HEK293 (cell line): ENCODE data around the gene AJM1.
A peak's percentile ranks its signal among the peaks of the same experiment; 100 is the strongest.

Source experiments
- CTCF ChIA-PET: fragments of 350-600 bp; formaldehyde crosslinking; extraction: SDS; loops from one replicate; lab custom pipeline; 2021; ENCODE audit warnings: antibody characterized with exemption; lab: Yijun Ruan, JAX
- POLR2A ChIA-PET: fragments of 300-600 bp; formaldehyde crosslinking; extraction: SDS; loops from one replicate; lab custom pipeline; 2020; ENCODE audit warnings: antibody characterized with exemption, inconsistent platforms; lab: Yijun Ruan, JAX
- H3K27ac ChIP-seq: fragments of 200-500 bp; sonication (Bioruptor generic); 2 replicates; pipeline ENCODE4 v1.5.1; 2014; ENCODE audit warnings: low read depth, low read length, control low read depth, inconsistent platforms; ENCODE audit errors: extremely low read depth
- H3K36me3 ChIP-seq, 2 experiments: fragments of 200-500 bp in 1 of 2; sonication (Bioruptor generic) in 1 of 2; 1 replicate in 1 of 2; 2 replicates in 1 of 2; pipeline ENCODE4 v1.5.1; 2014 to 2017; ENCODE audit warnings: inconsistent platforms in 2 of 2, low read length in 2 of 2; ENCODE audit not compliant: control insufficient read depth in 2 of 2, insufficient read depth in 1 of 2
- H3K4me1 ChIP-seq: fragments of 200-500 bp; sonication (Bioruptor generic); 2 replicates; pipeline ENCODE4 v1.5.1; 2014; ENCODE audit warnings: mild to moderate bottlenecking, low read length, inconsistent platforms; ENCODE audit not compliant: control insufficient read depth, insufficient read depth
- H3K4me3 ChIP-seq: 2 replicates; pipeline ENCODE4 v1.5.1; 2011; ENCODE audit warnings: low read depth, mild to moderate bottlenecking, control low read depth, low read length, moderate library complexity
- H3K9me3 ChIP-seq: fragments of 200-500 bp; sonication (Bioruptor generic); 2 replicates; pipeline ENCODE4 v1.5.1; 2014; ENCODE audit warnings: low read depth, low read length, inconsistent platforms; ENCODE audit not compliant: control insufficient read depth, insufficient read depth
- BCL11B ChIP-seq: fragments of 450-650 bp; formaldehyde crosslinking; IDR thresholded peaks from 2 replicates; pipeline ENCODE4 v1.5.1; 2016; ENCODE audit warnings: low read depth, missing biosample characterization, missing genetic modification characterization
- KLF1 ChIP-seq: fragments of 450-650 bp; formaldehyde crosslinking; IDR thresholded peaks from 2 replicates; pipeline ENCODE4 v1.5.1; 2016; ENCODE audit warnings: missing biosample characterization, missing genetic modification characterization
- KLF10 ChIP-seq: fragments of 450-650 bp; IDR thresholded peaks from 2 replicates; pipeline ENCODE4 v1.5.1; 2018; ENCODE audit warnings: missing biosample characterization, mild to moderate bottlenecking, missing genetic modification characterization
- KLF9 ChIP-seq: fragments of 450-650 bp; formaldehyde crosslinking; IDR thresholded peaks from 2 replicates; pipeline ENCODE4 v1.5.1; 2016; ENCODE audit warnings: missing biosample characterization, missing genetic modification characterization, low read depth
- MYNN ChIP-seq: fragments of 450-650 bp; formaldehyde crosslinking; IDR thresholded peaks from 2 replicates; pipeline ENCODE4 v1.5.1; 2016; ENCODE audit warnings: missing biosample characterization, missing genetic modification characterization, borderline replicate concordance
- SP2 ChIP-seq: fragments of 450-650 bp; formaldehyde crosslinking; IDR thresholded peaks from 2 replicates; pipeline ENCODE4 v1.5.1; 2016; ENCODE audit warnings: missing biosample characterization, missing genetic modification characterization
- ZNF350 ChIP-seq: fragments of 450-650 bp; formaldehyde crosslinking; IDR thresholded peaks from 2 replicates; pipeline ENCODE4 v1.5.0; 2017; ENCODE audit warnings: missing biosample characterization, mild to moderate bottlenecking, missing genetic modification characterization
- ZNF501 ChIP-seq: fragments of 450-650 bp; formaldehyde crosslinking; IDR thresholded peaks from 2 replicates; pipeline ENCODE4 v1.5.1; 2016; ENCODE audit warnings: missing biosample characterization, missing genetic modification characterization
- ZNF621 ChIP-seq: fragments of 450-650 bp; formaldehyde crosslinking; IDR thresholded peaks from 2 replicates; pipeline ENCODE4 v1.5.1; 2017; ENCODE audit warnings: missing biosample characterization, missing genetic modification characterization
- ZNF747 ChIP-seq: fragments of 450-650 bp; formaldehyde crosslinking; IDR thresholded peaks from 2 replicates; pipeline ENCODE4 v1.5.1; 2016; ENCODE audit warnings: missing biosample characterization, missing genetic modification characterization
- ZNF768 ChIP-seq: fragments of 450-650 bp; formaldehyde crosslinking; IDR thresholded peaks from 2 replicates; pipeline ENCODE4 v1.5.1; 2018; ENCODE audit warnings: missing biosample characterization, mild to moderate bottlenecking, missing genetic modification characterization
- ZSCAN16 ChIP-seq: fragments of 450-650 bp; formaldehyde crosslinking; IDR thresholded peaks from 2 replicates; pipeline ENCODE4 v1.5.1; 2016; ENCODE audit warnings: missing biosample characterization, missing genetic modification characterization
- TF ChIP-seq, protein P1 (sequence below): fragments of 450-650 bp; formaldehyde crosslinking; IDR thresholded peaks from 2 replicates; pipeline ENCODE4 v1.5.1; 2016; ENCODE audit warnings: missing biosample characterization, missing genetic modification characterization
- TF ChIP-seq, protein P2 (sequence below): fragments of 450-650 bp; formaldehyde crosslinking; IDR thresholded peaks from 2 replicates; pipeline ENCODE4 v1.5.1; 2016; ENCODE audit warnings: missing biosample characterization, missing genetic modification characterization, borderline replicate concordance
- TF ChIP-seq, protein P3 (sequence below): fragments of 450-650 bp; formaldehyde crosslinking; IDR thresholded peaks from 2 replicates; pipeline ENCODE4 v1.5.1; 2016; ENCODE audit warnings: missing biosample characterization, missing genetic modification characterization
- TF ChIP-seq, protein P4 (sequence below): fragments of 450-650 bp; formaldehyde crosslinking; IDR thresholded peaks from 2 replicates; pipeline ENCODE4 v1.5.0; 2017; ENCODE audit warnings: missing biosample characterization, missing genetic modification characterization, borderline replicate concordance

AJM1 gene

DNA sequence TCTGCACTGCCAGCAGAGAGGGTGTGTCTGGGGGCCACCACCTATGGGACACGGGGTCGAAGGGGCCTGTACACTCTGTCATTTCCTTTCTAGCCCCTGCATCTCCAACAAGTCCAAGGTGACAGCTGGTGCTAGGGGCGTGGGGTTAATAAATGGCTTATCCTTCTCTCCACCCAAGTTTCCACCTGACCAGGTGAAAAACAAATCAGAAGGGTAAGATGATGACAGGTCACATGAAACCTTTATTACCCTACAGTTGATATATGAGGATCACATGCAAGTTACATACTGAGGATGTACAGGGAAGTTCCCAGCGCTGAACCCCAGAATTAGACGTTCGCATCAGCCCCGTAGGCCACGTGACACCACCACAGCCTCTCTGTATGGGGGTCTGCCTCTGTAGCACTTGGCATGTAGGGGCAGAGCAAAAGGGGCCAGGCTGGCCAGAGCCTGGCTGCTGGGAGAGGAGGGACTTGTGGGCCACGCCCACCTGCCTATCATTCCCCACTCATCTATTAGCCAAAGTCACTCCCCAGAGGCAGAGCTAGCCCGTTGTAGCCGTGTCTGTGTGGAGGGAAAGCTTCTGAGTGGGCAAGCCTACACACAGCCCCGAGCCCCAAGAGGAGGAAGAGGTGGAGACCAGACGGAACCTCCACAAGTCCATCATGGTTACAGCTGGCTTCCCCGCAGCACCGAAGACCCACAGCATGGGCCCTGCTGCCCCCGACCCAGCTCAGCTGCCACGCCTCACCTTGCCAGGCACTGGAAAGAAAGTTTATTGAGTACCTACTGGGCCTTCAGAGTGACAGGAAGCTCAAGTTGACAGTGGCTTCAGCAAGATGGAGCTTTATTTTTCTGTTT lies 49.0 kb upstream of the AJM1 start (continued):
- TF ChIP-seq, protein P1, sequence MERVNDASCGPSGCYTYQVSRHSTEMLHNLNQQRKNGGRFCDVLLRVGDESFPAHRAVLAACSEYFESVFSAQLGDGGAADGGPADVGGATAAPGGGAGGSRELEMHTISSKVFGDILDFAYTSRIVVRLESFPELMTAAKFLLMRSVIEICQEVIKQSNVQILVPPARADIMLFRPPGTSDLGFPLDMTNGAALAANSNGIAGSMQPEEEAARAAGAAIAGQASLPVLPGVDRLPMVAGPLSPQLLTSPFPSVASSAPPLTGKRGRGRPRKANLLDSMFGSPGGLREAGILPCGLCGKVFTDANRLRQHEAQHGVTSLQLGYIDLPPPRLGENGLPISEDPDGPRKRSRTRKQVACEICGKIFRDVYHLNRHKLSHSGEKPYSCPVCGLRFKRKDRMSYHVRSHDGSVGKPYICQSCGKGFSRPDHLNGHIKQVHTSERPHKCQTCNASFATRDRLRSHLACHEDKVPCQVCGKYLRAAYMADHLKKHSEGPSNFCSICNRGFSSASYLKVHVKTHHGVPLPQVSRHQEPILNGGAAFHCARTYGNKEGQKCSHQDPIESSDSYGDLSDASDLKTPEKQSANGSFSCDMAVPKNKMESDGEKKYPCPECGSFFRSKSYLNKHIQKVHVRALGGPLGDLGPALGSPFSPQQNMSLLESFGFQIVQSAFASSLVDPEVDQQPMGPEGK (tag by site-specific recombination) = no peak
- peak; percentile 88 for TF ChIP-seq KLF10
- peak; percentile 77 for TF ChIP-seq SP2 (tag by site-specific recombination)
- peak; percentile 41 for TF ChIP-seq KLF1 (tag by site-specific recombination)
- TF ChIP-seq KLF9 (tag by site-specific recombination) = peak; percentile 82

DNA sequence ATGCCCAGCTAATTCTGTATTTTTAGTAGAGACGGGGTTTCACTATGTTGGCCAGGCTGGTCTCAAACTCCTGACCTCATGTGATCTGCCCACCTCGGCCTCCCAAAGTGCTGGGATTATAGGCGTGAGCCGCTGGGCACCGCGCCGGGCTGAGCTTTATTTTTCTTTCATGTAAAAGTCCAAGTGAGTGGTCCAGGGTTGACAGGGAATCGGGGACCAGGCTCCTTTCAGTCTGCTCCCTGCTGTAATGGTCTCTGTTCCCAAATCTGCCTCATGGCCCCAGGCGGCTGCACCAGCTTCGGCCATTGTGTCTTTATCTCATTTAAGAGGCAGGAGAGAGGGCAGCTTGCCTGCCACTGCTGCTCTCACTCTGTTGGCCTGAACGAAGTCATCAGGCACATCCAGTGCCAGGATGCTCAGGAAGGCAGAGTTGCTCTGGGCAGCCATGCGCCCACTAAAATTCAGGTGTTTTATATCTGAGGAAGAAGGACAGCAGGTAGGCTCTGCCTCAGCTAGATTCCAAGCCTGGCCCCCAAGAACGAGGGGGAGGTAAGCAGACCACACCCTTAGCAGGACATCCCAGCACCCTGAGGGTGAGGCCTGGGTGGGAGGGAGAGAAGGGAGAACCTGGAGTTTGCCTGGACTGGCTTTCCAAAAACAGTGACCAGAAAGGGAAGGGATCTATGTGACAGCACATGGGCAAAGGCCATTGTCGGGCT lies 47.8 kb upstream of the AJM1 start:
- H3K9me3 ChIP-seq = no peaks in the 10 kb centered on the region
- peaks cover 0 to 21% of the 10 kb centered on the region in 2 experiments; a peak in 1 of 3 replicates for H3K36me3 ChIP-seq
- H3K27ac ChIP-seq = no peak overlapping the region
- TF ChIP-seq KLF1 (tag by site-specific recombination) (no peak), ZNF350 (tag by site-specific recombination) (no peak), ZNF747 (no peak), ZNF501 (tag by site-specific recombination) (no peak), BCL11B (tag by site-specific recombination) (no peak), MYNN (tag by site-specific recombination) (no peak)
- TF ChIP-seq, protein P2, sequence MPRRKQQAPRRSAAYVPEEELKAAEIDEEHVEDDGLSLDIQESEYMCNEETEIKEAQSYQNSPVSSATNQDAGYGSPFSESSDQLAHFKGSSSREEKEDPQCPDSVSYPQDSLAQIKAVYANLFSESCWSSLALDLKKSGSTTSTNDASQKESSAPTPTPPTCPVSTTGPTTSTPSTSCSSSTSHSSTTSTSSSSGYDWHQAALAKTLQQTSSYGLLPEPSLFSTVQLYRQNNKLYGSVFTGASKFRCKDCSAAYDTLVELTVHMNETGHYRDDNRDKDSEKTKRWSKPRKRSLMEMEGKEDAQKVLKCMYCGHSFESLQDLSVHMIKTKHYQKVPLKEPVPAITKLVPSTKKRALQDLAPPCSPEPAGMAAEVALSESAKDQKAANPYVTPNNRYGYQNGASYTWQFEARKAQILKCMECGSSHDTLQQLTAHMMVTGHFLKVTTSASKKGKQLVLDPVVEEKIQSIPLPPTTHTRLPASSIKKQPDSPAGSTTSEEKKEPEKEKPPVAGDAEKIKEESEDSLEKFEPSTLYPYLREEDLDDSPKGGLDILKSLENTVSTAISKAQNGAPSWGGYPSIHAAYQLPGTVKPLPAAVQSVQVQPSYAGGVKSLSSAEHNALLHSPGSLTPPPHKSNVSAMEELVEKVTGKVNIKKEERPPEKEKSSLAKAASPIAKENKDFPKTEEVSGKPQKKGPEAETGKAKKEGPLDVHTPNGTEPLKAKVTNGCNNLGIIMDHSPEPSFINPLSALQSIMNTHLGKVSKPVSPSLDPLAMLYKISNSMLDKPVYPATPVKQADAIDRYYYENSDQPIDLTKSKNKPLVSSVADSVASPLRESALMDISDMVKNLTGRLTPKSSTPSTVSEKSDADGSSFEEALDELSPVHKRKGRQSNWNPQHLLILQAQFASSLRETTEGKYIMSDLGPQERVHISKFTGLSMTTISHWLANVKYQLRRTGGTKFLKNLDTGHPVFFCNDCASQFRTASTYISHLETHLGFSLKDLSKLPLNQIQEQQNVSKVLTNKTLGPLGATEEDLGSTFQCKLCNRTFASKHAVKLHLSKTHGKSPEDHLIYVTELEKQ (tag by site-specific recombination) = no peak
- TF ChIP-seq, all 188 proteins: peak for 0
- Histone ChIP-seq H3K4me1 (peaks cover 10% of the 10 kb centered on the region), H3K4me3 (no peak overlapping the region)
- POLR2A ChIA-PET = interaction anchor here (0.8 to 2.6 kb wide), 5 partner anchors 12 to 240 kb away, joined by 3 to 6 read pairs (median 4); partner anchors contain the start of genes RABL6 and TRAF2
- CTCF ChIA-PET = interaction anchor here (0.6 to 3.0 kb wide), 10 partner anchors 9 to 240 kb away, joined by 3 to 16 read pairs (median 4); partner anchors contain the start of gene AJM1

DNA sequence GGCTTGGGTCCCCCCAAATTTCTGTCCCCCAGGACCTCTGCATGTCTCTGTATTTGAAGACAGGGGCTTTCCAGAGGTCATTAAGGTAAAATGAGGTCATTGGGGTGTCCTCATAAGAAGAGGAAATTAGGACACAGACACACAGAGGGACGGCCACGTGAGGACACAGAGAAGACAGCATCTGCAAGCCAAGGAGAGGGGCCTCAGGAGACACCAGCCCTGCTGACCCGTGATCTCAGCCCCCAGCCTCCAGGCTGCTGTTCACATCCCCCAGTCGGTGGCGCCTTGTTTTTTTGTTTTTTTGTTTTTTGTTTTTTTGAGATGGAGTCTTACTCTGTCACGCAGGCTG lies 47.3 kb upstream of the AJM1 start:
- H3K4me1 ChIP-seq = peaks cover 15% of the 10 kb centered on the region
- no peak overlapping the region for H3K27ac ChIP-seq
- CTCF ChIA-PET = interaction anchor here (0.6 to 3.0 kb wide), 3 partner anchors 18 to 47 kb away, joined by 3 to 13 read pairs (median 4); partner anchors contain the start of gene AJM1
- peaks cover 0 to 21% of the 10 kb centered on the region in 2 experiments; a peak in 1 of 3 replicates for H3K36me3 ChIP-seq
- no peak overlapping the region for H3K4me3 ChIP-seq
- POLR2A ChIA-PET = interaction anchor here (1.0 to 2.3 kb wide), 3 partner anchors 11 to 47 kb away, joined by 3 to 6 read pairs (median 3); partner anchors contain the start of genes AJM1 and RABL6
- H3K9me3 ChIP-seq = no peaks in the 10 kb centered on the region
- TF ChIP-seq, protein P3, sequence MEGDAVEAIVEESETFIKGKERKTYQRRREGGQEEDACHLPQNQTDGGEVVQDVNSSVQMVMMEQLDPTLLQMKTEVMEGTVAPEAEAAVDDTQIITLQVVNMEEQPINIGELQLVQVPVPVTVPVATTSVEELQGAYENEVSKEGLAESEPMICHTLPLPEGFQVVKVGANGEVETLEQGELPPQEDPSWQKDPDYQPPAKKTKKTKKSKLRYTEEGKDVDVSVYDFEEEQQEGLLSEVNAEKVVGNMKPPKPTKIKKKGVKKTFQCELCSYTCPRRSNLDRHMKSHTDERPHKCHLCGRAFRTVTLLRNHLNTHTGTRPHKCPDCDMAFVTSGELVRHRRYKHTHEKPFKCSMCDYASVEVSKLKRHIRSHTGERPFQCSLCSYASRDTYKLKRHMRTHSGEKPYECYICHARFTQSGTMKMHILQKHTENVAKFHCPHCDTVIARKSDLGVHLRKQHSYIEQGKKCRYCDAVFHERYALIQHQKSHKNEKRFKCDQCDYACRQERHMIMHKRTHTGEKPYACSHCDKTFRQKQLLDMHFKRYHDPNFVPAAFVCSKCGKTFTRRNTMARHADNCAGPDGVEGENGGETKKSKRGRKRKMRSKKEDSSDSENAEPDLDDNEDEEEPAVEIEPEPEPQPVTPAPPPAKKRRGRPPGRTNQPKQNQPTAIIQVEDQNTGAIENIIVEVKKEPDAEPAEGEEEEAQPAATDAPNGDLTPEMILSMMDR (tag by site-specific recombination) = no peak
- TF ChIP-seq, protein P4, sequence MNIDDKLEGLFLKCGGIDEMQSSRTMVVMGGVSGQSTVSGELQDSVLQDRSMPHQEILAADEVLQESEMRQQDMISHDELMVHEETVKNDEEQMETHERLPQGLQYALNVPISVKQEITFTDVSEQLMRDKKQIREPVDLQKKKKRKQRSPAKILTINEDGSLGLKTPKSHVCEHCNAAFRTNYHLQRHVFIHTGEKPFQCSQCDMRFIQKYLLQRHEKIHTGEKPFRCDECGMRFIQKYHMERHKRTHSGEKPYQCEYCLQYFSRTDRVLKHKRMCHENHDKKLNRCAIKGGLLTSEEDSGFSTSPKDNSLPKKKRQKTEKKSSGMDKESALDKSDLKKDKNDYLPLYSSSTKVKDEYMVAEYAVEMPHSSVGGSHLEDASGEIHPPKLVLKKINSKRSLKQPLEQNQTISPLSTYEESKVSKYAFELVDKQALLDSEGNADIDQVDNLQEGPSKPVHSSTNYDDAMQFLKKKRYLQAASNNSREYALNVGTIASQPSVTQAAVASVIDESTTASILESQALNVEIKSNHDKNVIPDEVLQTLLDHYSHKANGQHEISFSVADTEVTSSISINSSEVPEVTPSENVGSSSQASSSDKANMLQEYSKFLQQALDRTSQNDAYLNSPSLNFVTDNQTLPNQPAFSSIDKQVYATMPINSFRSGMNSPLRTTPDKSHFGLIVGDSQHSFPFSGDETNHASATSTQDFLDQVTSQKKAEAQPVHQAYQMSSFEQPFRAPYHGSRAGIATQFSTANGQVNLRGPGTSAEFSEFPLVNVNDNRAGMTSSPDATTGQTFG (tag by site-specific recombination) = no peak
- TF ChIP-seq ZSCAN16 (tag by site-specific recombination) = no peak
- no peak for TF ChIP-seq ZNF768 (tag by site-specific recombination)
- no peak for TF ChIP-seq ZNF621 (tag by site-specific recombination)
